Thyroid gland (tissue), 4 donors: ENCODE results near the gene MAVS. TPM values are rescaled to one million over a fixed set of nuclear protein-coding genes. Genes with fewer than 3 reads are reported as not detected.
"Not testable (repeated sequence)": the region's sequence is repeated elsewhere in the genome, so short reads cannot be mapped to it uniquely, and the experiment has no call there.

ENCODE experiments used
- DNase-seq, 2 donors: peaks; one replicate each; pipeline ENCODE4 v3.0.0-alpha.2; 2019
- H3K27ac ChIP-seq, 3 donors: fragments of 200-600 bp; sonication (generic); 1 replicate in 2 of 3; 2 replicates in 1 of 3; pipeline ENCODE4 v1.5.1; 2016 to 2019; ENCODE audit warnings: mild to moderate bottlenecking in 1 of 3, moderate library complexity in 1 of 3
- H3K27me3 ChIP-seq: fragments of 200-600 bp; sonication (generic); one replicate; pipeline ENCODE4 v1.5.1; 2019
- H3K36me3 ChIP-seq, 2 donors: fragments of 200-600 bp; sonication (generic); one replicate each; pipeline ENCODE4 v1.5.1; 2016 to 2019
- H3K4me1 ChIP-seq, 2 donors: fragments of 200-600 bp; sonication (generic); one replicate each; pipeline ENCODE4 v1.5.1; 2017 to 2019
- H3K4me3 ChIP-seq, 3 donors: fragments of 200-600 bp; sonication (generic); replicated peaks in 1 of 3; 1 replicate in 2 of 3; 2 replicates in 1 of 3; pipeline ENCODE4 v1.5.1; 2016; ENCODE audit warnings: mild to moderate bottlenecking in 1 of 3
- H3K9me3 ChIP-seq: fragments of 200-600 bp; sonication (generic); one replicate; pipeline ENCODE4 v1.5.1; 2017
- POLR2A ChIP-seq, 2 donors: fragments of 450-650 bp; IDR thresholded peaks; one replicate each; pipeline ENCODE4 v1.6.1; 2017; ENCODE audit warnings: antibody characterized with exemption in 2 of 2, mild to moderate bottlenecking in 2 of 2, moderate library complexity in 1 of 2
- WGBS, 2 donors: methylation state at CpG; one replicate each; pipeline ENCODE4 v1.1.5; 2017; 5-methylcytosine and 5-hydroxymethylcytosine counted together
- intact Hi-C: fragments of 100-400 bp; cut with DNase I; formaldehyde crosslinking; loops from one replicate; pipeline ENCODE4 v1.15.1; 2023
- total RNA-seq, 4 donors: library from RNA; depleted of rRNA; stranded (reverse); fragments of >200 nt; gene quantifications; one replicate each; pipeline ENCODE4 v1.2.3, GENCODE V29; 2016
- TF ChIP-seq, protein P1 (sequence below), 6 experiments: fragments of 200-600 bp in 3 of 6; fragments of 450-650 bp in 3 of 6; sonication (generic) in 3 of 6; IDR thresholded peaks; one replicate each; pipeline ENCODE4 v1.5.1; 2016 to 2019; ENCODE audit warnings: antibody characterized with exemption in 6 of 6, mild to moderate bottlenecking in 2 of 6, inconsistent platforms in 1 of 6, moderate library complexity in 1 of 6

MAVS gene
- total RNA-seq, 4 donors from 2014 or later = 30.4 to 52.3 (median 39.0) TPM

DNA sequence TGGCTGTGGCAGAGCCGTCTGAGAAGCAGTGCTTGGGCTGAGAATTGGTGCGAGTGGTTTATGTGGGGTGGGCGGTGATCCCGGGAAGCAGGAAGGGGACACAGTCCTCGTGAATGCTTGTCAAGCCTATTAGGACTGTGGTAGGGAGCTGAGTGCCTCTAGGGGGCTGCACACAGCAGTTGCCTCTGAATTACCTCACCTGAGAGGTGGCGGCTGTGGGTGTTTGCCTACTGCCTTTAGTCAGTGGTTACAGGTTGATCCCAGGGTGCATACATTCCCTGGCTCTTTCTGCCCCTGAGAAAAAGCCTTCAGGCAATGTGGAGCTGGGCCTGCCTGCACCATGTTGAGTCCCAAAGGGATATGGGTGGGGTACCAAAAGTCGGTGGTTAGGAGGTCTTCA lies 21.1 kb upstream of the MAVS start:
- WGBS, 2 donors = 76% methylated on average over 7 of the region's 7 CpGs
- no peak overlapping the region for H3K4me3 ChIP-seq
- no peak for DNase-seq
- intact Hi-C loops = no loop called here
- TF ChIP-seq, protein P1, sequence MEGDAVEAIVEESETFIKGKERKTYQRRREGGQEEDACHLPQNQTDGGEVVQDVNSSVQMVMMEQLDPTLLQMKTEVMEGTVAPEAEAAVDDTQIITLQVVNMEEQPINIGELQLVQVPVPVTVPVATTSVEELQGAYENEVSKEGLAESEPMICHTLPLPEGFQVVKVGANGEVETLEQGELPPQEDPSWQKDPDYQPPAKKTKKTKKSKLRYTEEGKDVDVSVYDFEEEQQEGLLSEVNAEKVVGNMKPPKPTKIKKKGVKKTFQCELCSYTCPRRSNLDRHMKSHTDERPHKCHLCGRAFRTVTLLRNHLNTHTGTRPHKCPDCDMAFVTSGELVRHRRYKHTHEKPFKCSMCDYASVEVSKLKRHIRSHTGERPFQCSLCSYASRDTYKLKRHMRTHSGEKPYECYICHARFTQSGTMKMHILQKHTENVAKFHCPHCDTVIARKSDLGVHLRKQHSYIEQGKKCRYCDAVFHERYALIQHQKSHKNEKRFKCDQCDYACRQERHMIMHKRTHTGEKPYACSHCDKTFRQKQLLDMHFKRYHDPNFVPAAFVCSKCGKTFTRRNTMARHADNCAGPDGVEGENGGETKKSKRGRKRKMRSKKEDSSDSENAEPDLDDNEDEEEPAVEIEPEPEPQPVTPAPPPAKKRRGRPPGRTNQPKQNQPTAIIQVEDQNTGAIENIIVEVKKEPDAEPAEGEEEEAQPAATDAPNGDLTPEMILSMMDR (IDR thresholded peaks at IDR 0.05) = no peak
- TF ChIP-seq POLR2A (IDR thresholded peaks at IDR 0.05) = no peak
- H3K9me3 ChIP-seq = no peaks in the 10 kb centered on the region
- no peak overlapping the region for H3K27ac ChIP-seq
- H3K4me1 ChIP-seq = peaks cover 0 to 8% of the 10 kb centered on the region in 2 donors
- no peaks in the 10 kb centered on the region for H3K27me3 ChIP-seq
- peaks cover 19 to 20% of the 10 kb centered on the region in 2 donors for H3K36me3 ChIP-seq

DNA sequence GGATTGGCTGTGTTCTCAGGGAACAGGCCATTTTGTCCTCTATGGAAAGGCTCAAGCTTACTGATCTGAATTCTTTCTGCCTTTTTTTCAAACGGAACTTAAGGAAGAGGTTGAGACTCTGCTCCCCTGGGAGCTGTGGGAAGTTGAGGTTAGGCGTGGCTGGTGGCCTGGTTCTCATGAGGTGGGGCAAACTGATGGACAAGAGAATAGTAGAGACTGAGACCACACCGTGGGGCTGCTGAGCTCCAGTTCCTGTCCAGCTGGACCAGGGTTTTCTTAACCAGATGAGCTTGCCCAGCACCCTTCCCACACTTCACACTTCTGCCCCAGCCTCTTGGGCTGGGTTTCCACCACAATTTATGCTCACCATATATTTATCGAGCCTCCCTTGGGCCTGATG lies 20.2 kb upstream of the MAVS start:
- no peak for DNase-seq
- intact Hi-C loops = no loop called here
- H3K27me3 ChIP-seq = no peaks in the 10 kb centered on the region
- no peak overlapping the region for H3K4me3 ChIP-seq
- 77 to 83% methylated on average over 4 of the region's 4 CpGs for WGBS, 2 donors
- peaks cover 19 to 20% of the 10 kb centered on the region in 2 donors for H3K36me3 ChIP-seq
- H3K9me3 ChIP-seq = no peaks in the 10 kb centered on the region
- peaks cover 0 to 2% of the 10 kb centered on the region in 2 donors for H3K4me1 ChIP-seq
- H3K27ac ChIP-seq = no peak overlapping the region
- no peak for TF ChIP-seq POLR2A (IDR thresholded peaks at IDR 0.05)
- TF ChIP-seq, protein P1 (IDR thresholded peaks at IDR 0.05) = no peak

DNA sequence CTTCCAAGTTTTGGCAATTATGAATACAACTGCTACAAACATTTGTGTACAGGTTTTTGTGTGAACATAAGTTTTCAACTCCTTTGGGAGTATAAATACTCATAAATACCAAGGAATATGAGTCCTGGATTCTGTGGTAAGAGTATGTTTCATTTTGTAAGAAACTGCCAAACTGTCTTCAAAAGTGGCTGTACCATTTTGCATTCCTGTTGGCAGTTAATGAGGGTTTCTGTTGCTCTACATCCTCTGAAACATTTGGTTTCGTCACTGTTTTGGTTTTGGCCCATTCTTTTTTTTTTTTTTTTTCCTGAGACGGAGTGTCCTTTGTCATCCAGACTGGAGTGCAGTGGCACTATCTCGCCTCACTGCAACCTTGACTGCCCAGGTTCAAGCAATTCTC lies 17.8 kb upstream of the MAVS start:
- intact Hi-C loops = no loop called here

DNA sequence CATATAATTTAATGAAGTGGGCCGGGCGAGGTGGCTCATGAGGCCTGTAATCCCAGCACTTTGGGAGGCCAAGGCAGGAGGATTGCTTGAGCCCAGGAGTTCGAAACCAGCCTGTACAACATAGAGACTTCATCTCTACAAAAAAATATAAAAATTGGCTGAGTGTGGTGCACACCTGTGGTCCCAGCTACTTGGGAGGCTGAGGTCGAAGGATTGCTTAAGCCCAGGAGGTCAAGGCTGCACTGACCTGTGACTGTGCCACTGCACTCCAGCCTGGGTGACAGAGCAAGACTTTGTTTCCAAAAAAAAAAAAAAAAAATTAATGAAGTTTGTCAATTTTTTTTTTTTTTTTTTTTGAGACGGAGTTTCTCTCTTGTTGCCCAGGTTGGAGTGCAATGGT lies 16.7 kb upstream of the MAVS start:
- H3K4me1 ChIP-seq, DNase-seq, H3K9me3 ChIP-seq, H3K36me3 ChIP-seq, H3K27ac ChIP-seq, H3K27me3 ChIP-seq, H3K4me3 ChIP-seq, intact Hi-C loops: not testable (repeated sequence)
- 97 to 99% methylated on average over 5 of the region's 5 CpGs for WGBS, 2 donors

More for the DNA sequence above, 17.8 kb upstream of the MAVS start:
- no peaks in the 10 kb centered on the region for H3K9me3 ChIP-seq
- no peak for DNase-seq
- H3K36me3 ChIP-seq = peaks cover 7 to 8% of the 10 kb centered on the region in 2 donors
- no peaks in the 10 kb centered on the region for H3K4me1 ChIP-seq
- no peak overlapping the region for H3K27ac ChIP-seq
- TF ChIP-seq, protein P1 (IDR thresholded peaks at IDR 0.05) = no peak
- H3K4me3 ChIP-seq = no peak overlapping the region
- H3K27me3 ChIP-seq = no peaks in the 10 kb centered on the region
- 94 to 95% methylated on average over 3 of the region's 3 CpGs for WGBS, 2 donors

DNA sequence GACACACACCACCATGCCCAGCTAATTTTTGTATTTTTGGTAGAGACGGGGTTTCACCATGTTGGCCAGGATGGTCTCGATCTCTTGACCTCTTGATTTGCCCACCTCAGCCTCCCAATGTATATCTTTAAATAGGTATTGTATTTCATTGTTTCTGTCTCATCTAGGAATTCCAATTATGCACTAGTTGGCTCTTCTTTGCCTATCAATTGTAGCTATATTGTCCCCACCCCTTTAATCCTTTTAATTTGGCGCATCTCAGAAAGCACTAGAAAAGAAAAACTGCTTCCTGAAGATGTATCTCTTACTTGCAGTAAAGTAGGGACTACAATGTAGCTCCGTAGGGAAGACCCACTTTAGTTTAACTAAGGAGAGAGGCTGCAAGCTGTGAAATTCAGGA lies 10.5 kb upstream of the MAVS start:
- intact Hi-C loops = no loop called here
- Histone ChIP-seq H3K4me3 (no peak overlapping the region), H3K9me3 (no peaks in the 10 kb centered on the region), H3K36me3 (no peaks in the 10 kb centered on the region), H3K27me3 (no peaks in the 10 kb centered on the region), H3K4me1 (no peaks in the 10 kb centered on the region), H3K27ac (no peak overlapping the region)
- DNase-seq = no peak
- 97 to 98% methylated on average over 4 of the region's 4 CpGs for WGBS, 2 donors
- TF ChIP-seq, protein P1 (IDR thresholded peaks at IDR 0.05) = no peak
- no peak for TF ChIP-seq POLR2A (IDR thresholded peaks at IDR 0.05)

DNA sequence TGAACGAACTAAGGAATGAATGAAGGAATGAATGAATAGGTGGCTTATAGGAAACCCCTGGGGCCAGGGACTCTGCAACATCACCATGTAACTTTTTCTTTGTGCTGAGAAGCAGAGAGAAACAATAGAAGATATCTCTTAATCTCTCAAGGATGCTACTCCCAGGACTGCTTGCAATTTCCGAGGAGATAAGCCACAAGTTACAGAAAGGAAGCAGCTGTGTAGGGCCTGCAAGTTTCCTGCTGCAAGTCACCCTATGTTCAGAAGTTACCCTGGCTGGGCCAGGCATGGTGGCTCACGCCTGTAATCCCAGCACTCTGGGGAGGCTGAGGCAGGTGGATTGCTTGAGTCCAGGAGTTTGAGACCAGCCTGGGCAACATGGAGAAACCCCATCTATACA lies 7.3 kb upstream of the MAVS start:
- Histone ChIP-seq H3K9me3 (no peaks in the 10 kb centered on the region), H3K36me3 (no peaks in the 10 kb centered on the region), H3K4me1 (no peaks in the 10 kb centered on the region), H3K4me3 (no peak overlapping the region), H3K27ac (no peak overlapping the region), H3K27me3 (no peaks in the 10 kb centered on the region)
- DNase-seq = no peak
- TF ChIP-seq POLR2A (IDR thresholded peaks at IDR 0.05) = no peak
- TF ChIP-seq, protein P1 (IDR thresholded peaks at IDR 0.05) = no peak
- intact Hi-C loops = no loop called here
- 84 to 87% methylated on average over 3 of the region's 3 CpGs for WGBS, 2 donors

DNA sequence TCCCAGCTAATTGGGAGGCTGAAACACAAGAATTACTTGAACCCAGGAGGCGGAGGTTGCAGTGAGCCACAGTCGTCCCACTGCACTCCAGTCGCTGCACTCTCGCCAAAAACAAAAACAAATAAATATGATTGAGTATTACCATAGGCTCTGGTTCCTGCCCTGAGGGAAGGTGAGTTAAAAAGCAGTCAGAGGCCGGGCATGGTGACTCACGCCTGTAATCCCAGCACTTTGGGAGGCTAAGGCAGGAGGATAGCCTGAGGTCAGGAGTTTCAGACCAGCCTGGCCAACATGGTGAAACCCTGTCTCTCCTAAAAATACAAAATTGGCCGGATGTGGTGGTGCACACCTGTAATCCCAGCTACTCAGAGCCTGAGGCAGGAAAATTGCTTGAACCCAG lies 6.4 kb upstream of the MAVS start:
- H3K27ac ChIP-seq, H3K27me3 ChIP-seq, H3K9me3 ChIP-seq, intact Hi-C loops, H3K4me3 ChIP-seq, DNase-seq, H3K36me3 ChIP-seq, H3K4me1 ChIP-seq: not testable (repeated sequence)
- WGBS, 2 donors = 89 to 93% methylated on average over 7 of the region's 7 CpGs
